DOHH2 (cell line): ENCODE results near the gene TNS1.

ENCODE experiments used
- H3F3A ChIP-seq: fragments of 200-600 bp; sonication (generic), shearing (Covaris generic); 2 replicates; pipeline ENCODE4 v1.6.0; 2016; ENCODE audit warnings: antibody characterized with exemption, mild to moderate bottlenecking; ENCODE audit not compliant: control insufficient read depth, insufficient read depth
- H3K27ac ChIP-seq: fragments of 200-600 bp; sonication (generic); 2 replicates; pipeline ENCODE4 v1.5.1; 2014; ENCODE audit warnings: low read depth, mild to moderate bottlenecking, low read length, moderate library complexity
- H3K27me3 ChIP-seq: fragments of 200-600 bp; sonication (generic); 2 replicates; pipeline ENCODE4 v1.6.1; 2014; ENCODE audit warnings: mild to moderate bottlenecking, low read length, mixed read lengths; ENCODE audit not compliant: control insufficient read depth
- H3K36me3 ChIP-seq: fragments of 200-600 bp; sonication (generic); 2 replicates; pipeline ENCODE4 v1.6.1; 2014; ENCODE audit warnings: mild to moderate bottlenecking, low read length, moderate library complexity, mixed read lengths; ENCODE audit not compliant: control insufficient read depth
- H3K4me1 ChIP-seq: fragments of 200-600 bp; sonication (generic); 2 replicates; pipeline ENCODE4 v1.6.1; 2014; ENCODE audit warnings: mild to moderate bottlenecking, low read length, mixed read lengths; ENCODE audit not compliant: control insufficient read depth
- H3K4me2 ChIP-seq: fragments of 200-600 bp; sonication (generic); 2 replicates; pipeline ENCODE4 v1.6.0; 2014; ENCODE audit warnings: mild to moderate bottlenecking, low read length, moderate library complexity
- H3K4me3 ChIP-seq: fragments of 200-600 bp; sonication (generic); 2 replicates; pipeline ENCODE4 v1.5.1; 2014; ENCODE audit warnings: mild to moderate bottlenecking, low read length, mixed read lengths
- H3K79me2 ChIP-seq: fragments of 200-600 bp; sonication (generic); 2 replicates; pipeline ENCODE4 v1.6.1; 2014; ENCODE audit warnings: mild to moderate bottlenecking, low read length, mixed read lengths; ENCODE audit not compliant: control insufficient read depth
- H3K9me2 ChIP-seq: fragments of 200-600 bp; sonication (generic); replicated peaks from 2 replicates; pipeline ENCODE4 v1.6.1; 2014; ENCODE audit warnings: mild to moderate bottlenecking, low read length, mixed read lengths; ENCODE audit not compliant: control insufficient read depth
- H3K9me3 ChIP-seq: fragments of 200-600 bp; sonication (generic); 2 replicates; pipeline ENCODE4 v1.6.1; 2014; ENCODE audit warnings: antibody characterized with exemption, low read length, mixed read lengths; ENCODE audit not compliant: control insufficient read depth, insufficient read depth
- H4K20me1 ChIP-seq: fragments of 200-600 bp; sonication (generic); 2 replicates; pipeline ENCODE4 v1.6.0; 2014; ENCODE audit warnings: low read depth, mild to moderate bottlenecking, antibody characterized with exemption, low read length, moderate library complexity; ENCODE audit not compliant: control insufficient read depth, insufficient read depth
- CTCF ChIP-seq: fragments of 200-600 bp; sonication (generic); IDR thresholded peaks from one replicate; pipeline ENCODE4 v1.5.1; 2014; ENCODE audit warnings: antibody characterized with exemption, mild to moderate bottlenecking, low read depth, low read length; ENCODE audit not compliant: poor library complexity, severe bottlenecking
- EZH2phosphoT487 ChIP-seq: fragments of 200-600 bp; sonication (generic); IDR thresholded peaks from 2 replicates; pipeline ENCODE4 v1.6.1; 2017; ENCODE audit warnings: borderline replicate concordance, mild to moderate bottlenecking, antibody characterized with exemption, low read length, moderate library complexity, mixed read lengths

The TNS1 gene

GRCh38 chr2:217775920-217776503 lies 226.8 kb downstream of the TNS1 start:
- Histone ChIP-seq H3K79me2 (no peaks in the 10 kb centered on the region), H4K20me1 (no peaks in the 10 kb centered on the region), H3K9me3 (no peaks in the 10 kb centered on the region), H3F3A (no peaks in the 10 kb centered on the region), H3K9me2 (no peaks in the 10 kb centered on the region), H3K36me3 (no peaks in the 10 kb centered on the region), H3K27ac (no peak overlapping the region), H3K4me2 (no peak overlapping the region), H3K4me3 (no peak overlapping the region), H3K4me1 (no peaks in the 10 kb centered on the region), H3K27me3 (peaks cover 14% of the 10 kb centered on the region)
- TF ChIP-seq CTCF (no peak), EZH2phosphoT487 (no peak)

GRCh38 chr2:217774232-217774631 lies 228.6 kb downstream of the TNS1 start:
- Histone ChIP-seq H3K27me3 (peaks cover 22% of the 10 kb centered on the region), H4K20me1 (no peaks in the 10 kb centered on the region), H3K27ac (no peak overlapping the region), H3K9me2 (no peaks in the 10 kb centered on the region), H3F3A (no peaks in the 10 kb centered on the region), H3K4me1 (no peaks in the 10 kb centered on the region), H3K36me3 (no peaks in the 10 kb centered on the region), H3K4me2 (no peak overlapping the region), H3K4me3 (no peak overlapping the region), H3K79me2 (no peaks in the 10 kb centered on the region), H3K9me3 (no peaks in the 10 kb centered on the region)
- TF ChIP-seq CTCF (no peak), EZH2phosphoT487 (no peak)

GRCh38 chr2:217773539-217773938 lies 229.3 kb downstream of the TNS1 start:
- H4K20me1 ChIP-seq: no peaks in the 10 kb centered on the region
- no peaks in the 10 kb centered on the region for H3K9me2 ChIP-seq
- TF ChIP-seq CTCF (no peak), EZH2phosphoT487 (no peak)
- H3F3A ChIP-seq: no peaks in the 10 kb centered on the region
- H3K4me3 ChIP-seq: no peak overlapping the region
- H3K9me3 ChIP-seq: no peaks in the 10 kb centered on the region
- H3K27ac ChIP-seq: no peak overlapping the region
- H3K79me2 ChIP-seq: no peaks in the 10 kb centered on the region
- no peaks in the 10 kb centered on the region for H3K36me3 ChIP-seq
- H3K27me3 ChIP-seq: peaks cover 22% of the 10 kb centered on the region
- H3K4me2 ChIP-seq: no peak overlapping the region
- no peaks in the 10 kb centered on the region for H3K4me1 ChIP-seq
